ENCODE results near the gene TPSD1. TPM values are rescaled to one million over a fixed set of nuclear protein-coding genes. Genes with fewer than 3 reads are reported as not detected.

Gene TPSD1
- total and polyA plus RNA-seq, 2 donors (not counting 3 experiments of a cell fraction or from before 2014, with no cell fraction given) = not detected

DNA sequence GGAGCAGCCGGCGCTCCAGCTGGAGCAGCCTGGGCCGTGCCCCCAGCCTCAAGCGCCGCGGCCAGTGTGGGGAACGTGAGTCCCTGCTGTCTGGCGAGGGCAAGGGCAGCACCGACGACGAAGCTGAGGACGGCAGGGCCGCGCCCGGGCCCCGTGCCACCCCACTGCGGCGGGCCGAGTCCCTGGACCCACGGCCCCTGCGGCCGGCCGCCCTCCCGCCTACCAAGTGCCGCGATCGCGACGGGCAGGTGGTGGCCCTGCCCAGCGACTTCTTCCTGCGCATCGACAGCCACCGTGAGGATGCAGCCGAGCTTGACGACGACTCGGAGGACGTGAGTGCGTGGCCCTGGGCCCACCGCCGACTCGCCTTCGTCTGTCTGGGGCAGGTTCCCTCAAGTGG, 46.8 kb upstream of the TPSD1 start:
- CTCF ChIA-PET = no interaction called here
- POLR2A ChIA-PET = no interaction called here
- no peaks in the 10 kb centered on the region for H3K27me3 ChIP-seq (ENCODE audit: control insufficient read depth in 2 of 2, insufficient read depth in 2 of 2, low read length in 2 of 2)

DNA sequence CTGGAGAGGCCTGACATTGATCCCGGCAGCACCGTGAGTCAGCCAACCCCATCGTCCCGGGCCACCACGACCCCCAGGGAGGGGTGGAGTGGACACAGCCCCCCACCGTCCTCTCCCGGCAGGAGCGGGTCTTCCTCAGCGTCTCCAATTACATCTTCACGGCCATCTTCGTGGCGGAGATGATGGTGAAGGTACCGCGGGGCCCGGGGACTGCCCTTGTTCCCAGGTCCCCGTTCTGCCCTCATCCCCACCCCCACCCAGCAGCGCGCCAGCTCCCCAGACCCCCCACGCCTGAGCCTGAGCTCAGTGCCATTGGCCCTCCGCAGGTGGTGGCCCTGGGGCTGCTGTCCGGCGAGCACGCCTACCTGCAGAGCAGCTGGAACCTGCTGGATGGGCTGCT, 45.4 kb upstream of the TPSD1 start:
- intact Hi-C loops (cut with micrococcal nuclease) (no loop called here), dilution Hi-C loops (cut with MboI; ENCODE audit: extremely low pct_ligation_motif_present, low sequenced_read_pairs) (no loop called here)
- TF ChIP-seq, protein P1, sequence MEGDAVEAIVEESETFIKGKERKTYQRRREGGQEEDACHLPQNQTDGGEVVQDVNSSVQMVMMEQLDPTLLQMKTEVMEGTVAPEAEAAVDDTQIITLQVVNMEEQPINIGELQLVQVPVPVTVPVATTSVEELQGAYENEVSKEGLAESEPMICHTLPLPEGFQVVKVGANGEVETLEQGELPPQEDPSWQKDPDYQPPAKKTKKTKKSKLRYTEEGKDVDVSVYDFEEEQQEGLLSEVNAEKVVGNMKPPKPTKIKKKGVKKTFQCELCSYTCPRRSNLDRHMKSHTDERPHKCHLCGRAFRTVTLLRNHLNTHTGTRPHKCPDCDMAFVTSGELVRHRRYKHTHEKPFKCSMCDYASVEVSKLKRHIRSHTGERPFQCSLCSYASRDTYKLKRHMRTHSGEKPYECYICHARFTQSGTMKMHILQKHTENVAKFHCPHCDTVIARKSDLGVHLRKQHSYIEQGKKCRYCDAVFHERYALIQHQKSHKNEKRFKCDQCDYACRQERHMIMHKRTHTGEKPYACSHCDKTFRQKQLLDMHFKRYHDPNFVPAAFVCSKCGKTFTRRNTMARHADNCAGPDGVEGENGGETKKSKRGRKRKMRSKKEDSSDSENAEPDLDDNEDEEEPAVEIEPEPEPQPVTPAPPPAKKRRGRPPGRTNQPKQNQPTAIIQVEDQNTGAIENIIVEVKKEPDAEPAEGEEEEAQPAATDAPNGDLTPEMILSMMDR (IDR thresholded peaks at IDR 0.05; ENCODE audit: extremely low read depth in 1 of 2, insufficient read depth in 1 of 2, low read depth in 1 of 2, low read length in 2 of 2) = no peak
- CTCF ChIA-PET = no interaction called here
- no peak overlapping the region for H3K4me3 ChIP-seq (replicated peaks in 1 of 3; ENCODE audit: insufficient read depth in 1 of 3, low read depth in 1 of 3, low read length in 3 of 3)
- BruUV-seq (replicated peaks) = no TSS peak
- no peak for DNase-seq (ENCODE audit: low read depth, low spot score)
- no peaks in the 10 kb centered on the region for H4K20me1 ChIP-seq (replicated peaks; ENCODE audit: control insufficient read depth, extremely low read depth, insufficient read depth, low read length)
- H3K79me2 ChIP-seq (ENCODE audit: control insufficient read depth, insufficient read depth, low read length) = no peaks in the 10 kb centered on the region
- no peak overlapping the region for H3K9ac ChIP-seq (replicated peaks; ENCODE audit: extremely low read depth, insufficient read depth, low read length)
- no peaks in the 10 kb centered on the region for H3K36me3 ChIP-seq (ENCODE audit: control insufficient read depth in 2 of 2, extremely low read depth in 1 of 2, insufficient read depth in 2 of 2, low read length in 2 of 2)
- no peaks in the 10 kb centered on the region for H3K9me3 ChIP-seq (replicated peaks; ENCODE audit: control insufficient read depth, insufficient read depth, low read length)
- no peak overlapping the region for H3K27ac ChIP-seq (ENCODE audit: insufficient read depth, low read depth, low read length)
- no peaks in the 10 kb centered on the region for H3K27me3 ChIP-seq (ENCODE audit: control insufficient read depth in 2 of 2, insufficient read depth in 2 of 2, low read length in 2 of 2)
- H3K4me2 ChIP-seq (ENCODE audit: insufficient read depth, low read length) = no peak overlapping the region
- POLR2A ChIA-PET = interaction anchor here (0.9 kb wide), 1 partner anchor 34 kb away, joined by 3 read pairs; no protein-coding TSS in a partner anchor
- no peak for FAIRE-seq
- no peaks in the 10 kb centered on the region for H3K4me1 ChIP-seq (ENCODE audit: control insufficient read depth, extremely low read depth, insufficient read depth, low read length)
- no peak overlapping the region for H2AFZ ChIP-seq (ENCODE audit: low read depth, low read length)
- no peaks in the 10 kb centered on the region for H3K9me1 ChIP-seq (replicated peaks; ENCODE audit: control insufficient read depth, extremely low read depth, insufficient read depth, low read length)

More for the DNA sequence above, 46.8 kb upstream of the TPSD1 start:
- H3K9me3 ChIP-seq (replicated peaks; ENCODE audit: control insufficient read depth, insufficient read depth, low read length) = no peaks in the 10 kb centered on the region
- H3K4me2 ChIP-seq (ENCODE audit: insufficient read depth, low read length) = no peak overlapping the region
- no peak overlapping the region for H3K4me3 ChIP-seq (replicated peaks in 1 of 3; ENCODE audit: insufficient read depth in 1 of 3, low read depth in 1 of 3, low read length in 3 of 3)
- dilution Hi-C loops (cut with MboI; ENCODE audit: extremely low pct_ligation_motif_present, low sequenced_read_pairs) (no loop called here), intact Hi-C loops (cut with micrococcal nuclease) (no loop called here)
- DNase-seq (ENCODE audit: low read depth, low spot score) (no peak), FAIRE-seq (no peak)
- no peaks in the 10 kb centered on the region for H3K4me1 ChIP-seq (ENCODE audit: control insufficient read depth, extremely low read depth, insufficient read depth, low read length)
- H3K79me2 ChIP-seq (ENCODE audit: control insufficient read depth, insufficient read depth, low read length) = no peaks in the 10 kb centered on the region
- no peaks in the 10 kb centered on the region for H3K9me1 ChIP-seq (replicated peaks; ENCODE audit: control insufficient read depth, extremely low read depth, insufficient read depth, low read length)
- no TSS peak for BruUV-seq (replicated peaks)
- no peaks in the 10 kb centered on the region for H3K36me3 ChIP-seq (ENCODE audit: control insufficient read depth in 2 of 2, extremely low read depth in 1 of 2, insufficient read depth in 2 of 2, low read length in 2 of 2)
- no peak overlapping the region for H3K9ac ChIP-seq (replicated peaks; ENCODE audit: extremely low read depth, insufficient read depth, low read length)
- H2AFZ ChIP-seq (ENCODE audit: low read depth, low read length) = no peak overlapping the region
- H3K27ac ChIP-seq (ENCODE audit: insufficient read depth, low read depth, low read length) = no peak overlapping the region
- H4K20me1 ChIP-seq (replicated peaks; ENCODE audit: control insufficient read depth, extremely low read depth, insufficient read depth, low read length) = no peaks in the 10 kb centered on the region
- TF ChIP-seq GATA2 (IDR thresholded peaks at IDR 0.05; ENCODE audit: insufficient read depth, insufficient read length, low read depth, low read length) (no peak), EZH2 (IDR thresholded peaks at IDR 0.05; ENCODE audit: borderline replicate concordance, low read depth, low read length, severe bottlenecking) (no peak)

All from endothelial cell of umbilical vein (primary cell).